Stimulated activated CD8-positive, alpha-beta memory T cell treated with anti-CD3 and anti-CD28 coated beads, Interleukin-15, amount 100 ng/mL, for 1 hour (primary cell): Measurements from ENCODE around the gene TYW3.

ENCODE experiments used
- DNase-seq: peaks from one replicate; pipeline ENCODE4 v3.0.0-alpha.2; 2020; ENCODE audit warnings: low read depth

The TYW3 gene

GRCh38 chr1:74732960-74733603, at the start of gene TYW3, which contains the start of gene CRYZ:
TSS of gene TYW3 (plus strand) at chr1:74733152. CDS start at chr1:74733245, 93 bp downstream.
TSS of gene CRYZ (minus strand) at chr1:74733050. CDS start at chr1:74724821, 8,229 bp downstream.
- DNase-seq, result peak; percentile 66

GRCh38 chr1:74683656-74684055, 49.3 kb upstream of the TYW3 start:
- DNase-seq, result no peak

GRCh38 chr1:74684301-74684700, 48.7 kb upstream of the TYW3 start:
- DNase-seq, result no peak

- no peak for DNase-seq
These were observed 46.0 kb upstream of the TYW3 start for GRCh38 chr1:74686928-74687327.

GRCh38 chr1:74689621-74690363, 43.2 kb upstream of the TYW3 start:
- peak; percentile 14 for DNase-seq

- no peak for DNase-seq
These were observed 42.6 kb upstream of the TYW3 start for GRCh38 chr1:74690364-74690696.

- no peak for DNase-seq
These were observed 42.0 kb upstream of the TYW3 start for GRCh38 chr1:74690909-74691308.

- DNase-seq, result no peak
These were observed 39.5 kb upstream of the TYW3 start for GRCh38 chr1:74693473-74693872.

- DNase-seq, result no peak
These were observed 35.1 kb upstream of the TYW3 start for GRCh38 chr1:74697832-74698231.

GRCh38 chr1:74699331-74699730, 33.6 kb upstream of the TYW3 start:
- DNase-seq, result no peak

- no peak for DNase-seq
These were observed 29.4 kb upstream of the TYW3 start for GRCh38 chr1:74703386-74704182.

- no peak for DNase-seq
These were observed 20.1 kb upstream of the TYW3 start for GRCh38 chr1:74712881-74713280.

- no peak for DNase-seq
These were observed 19.1 kb upstream of the TYW3 start for GRCh38 chr1:74713849-74714248.

- no peak for DNase-seq
These were observed 18.3 kb upstream of the TYW3 start for GRCh38 chr1:74714429-74715235.

GRCh38 chr1:74715236-74715502, 17.8 kb upstream of the TYW3 start:
- no peak for DNase-seq

- DNase-seq, result no peak
These were observed 17.1 kb upstream of the TYW3 start for GRCh38 chr1:74715806-74716205.

GRCh38 chr1:74716822-74717221, 16.1 kb upstream of the TYW3 start:
- no peak for DNase-seq

- no peak for DNase-seq
These were observed 15.3 kb upstream of the TYW3 start for GRCh38 chr1:74717626-74718025.

- no peak for DNase-seq
These were observed 6.9 kb upstream of the TYW3 start for GRCh38 chr1:74726063-74726462.

GRCh38 chr1:74728736-74729135, 4.2 kb upstream of the TYW3 start:
- no peak for DNase-seq

- DNase-seq, result no peak
These were observed 3.0 kb upstream of the TYW3 start for GRCh38 chr1:74729741-74730478.
